PC-9 (cell line): ENCODE results near the gene CDC5L. TPM values are rescaled to one million over a fixed set of nuclear protein-coding genes. Genes with fewer than 3 reads are reported as not detected.

Experiments used
- BruUV-seq: library from RNA; stranded (reverse); fragments of 400-500 nt; replicated peaks from 2 replicates; lab custom pipeline; 2021; lab: Mats Ljungman, UMichigan
- CTCF ChIA-PET: fragments of 300-600 bp; sonication (Branson Sonifier 250); formaldehyde crosslinking; loops from one replicate; lab custom pipeline; 2022; ENCODE audit warnings: antibody characterized with exemption; lab: Charles Lee
- POLR2A ChIA-PET: fragments of 300-600 bp; sonication (Branson Sonifier 250); formaldehyde crosslinking; loops from one replicate; lab custom pipeline; 2022; ENCODE audit warnings: antibody characterized with exemption; ENCODE audit not compliant: unreplicated experiment; lab: Charles Lee
- DNase-seq, 2 experiments: peaks; one replicate each; pipeline versions ENCODE4 v3.0.0 to v3.0.0-alpha.2; 2015 to 2022; ENCODE audit warnings: mixed read lengths in 1 of 2
- H2AFZ ChIP-seq: fragments of 200-600 bp; sonication (generic); 2 replicates; pipeline ENCODE4 v1.8.1; 2017; ENCODE audit warnings: antibody characterized with exemption
- H3F3A ChIP-seq: fragments of 200-600 bp; sonication (generic); 2 replicates; pipeline ENCODE4 v1.8.1; 2017; ENCODE audit warnings: antibody characterized with exemption, mild to moderate bottlenecking, low read depth; ENCODE audit not compliant: insufficient read depth
- H3K27ac ChIP-seq: fragments of 200-600 bp; sonication (generic); 2 replicates; pipeline ENCODE4 v1.6.1; 2016; ENCODE audit warnings: mixed run types
- H3K27me3 ChIP-seq: fragments of 200-600 bp; sonication (generic); 2 replicates; pipeline ENCODE4 v1.6.1; 2016; ENCODE audit warnings: low read depth, mixed run types; ENCODE audit not compliant: insufficient read depth
- H3K36me3 ChIP-seq: fragments of 200-600 bp; sonication (generic); 2 replicates; pipeline ENCODE4 v1.6.1; 2016; ENCODE audit warnings: low read depth, mixed run types
- H3K4me1 ChIP-seq: fragments of 200-600 bp; sonication (generic); replicated peaks from 2 replicates; pipeline ENCODE4 v1.6.1; 2016; ENCODE audit warnings: mixed run types; ENCODE audit not compliant: insufficient read depth
- H3K4me2 ChIP-seq: fragments of 200-600 bp; sonication (generic); 2 replicates; pipeline ENCODE4 v1.6.1; 2017; ENCODE audit warnings: mixed run types
- H3K4me3 ChIP-seq: fragments of 200-600 bp; sonication (generic); 2 replicates; pipeline ENCODE4 v1.6.1; 2016; ENCODE audit warnings: mixed run types
- H3K79me2 ChIP-seq: fragments of 200-600 bp; sonication (generic); 2 replicates; pipeline ENCODE4 v1.6.1; 2017; ENCODE audit warnings: low read depth, mixed run types
- H3K9me2 ChIP-seq: fragments of 200-600 bp; sonication (generic); 2 replicates; pipeline ENCODE4 v1.8.1; 2017; ENCODE audit warnings: mild to moderate bottlenecking; ENCODE audit not compliant: insufficient read depth
- H3K9me3 ChIP-seq: fragments of 200-600 bp; sonication (generic); 2 replicates; pipeline ENCODE4 v1.8.1; 2016; ENCODE audit warnings: low read depth; ENCODE audit not compliant: insufficient read depth
- H4K20me1 ChIP-seq: fragments of 200-600 bp; sonication (generic); 2 replicates; pipeline ENCODE4 v1.8.1; 2017; ENCODE audit not compliant: insufficient read depth
- CTCF ChIP-seq: fragments of 200-600 bp; sonication (generic); conservative IDR thresholded peaks from 2 replicates; pipeline ENCODE4 v1.6.1; 2017; ENCODE audit warnings: mixed run types, antibody characterized with exemption, mild to moderate bottlenecking, moderate library complexity
- EZH2 ChIP-seq: fragments of 200-600 bp; sonication (generic); IDR thresholded peaks from 2 replicates; pipeline ENCODE4 v1.8.0; 2017; ENCODE audit warnings: antibody characterized with exemption, low read depth
- intact Hi-C: fragments of 100-400 bp; cut with micrococcal nuclease; formaldehyde crosslinking; loops from one replicate; pipeline ENCODE4 v1.10.0; 2022; ENCODE audit not compliant: unreplicated experiment
- total RNA-seq: library from RNA; stranded (reverse); gene quantifications from 2 replicates; pipeline ENCODE4 v1.2.3, GENCODE V29; 2021

Gene CDC5L
- total RNA-seq, 1 experiment from 2014 or later = 24.0 TPM

GRCh38 chr6:44353336-44353735 lies 34.2 kb upstream of the CDC5L start:
- intact Hi-C loops = no loop called here
- CTCF ChIA-PET = interaction anchor here (0.7 kb wide), 1 partner anchor 40 kb away, joined by 4 read pairs; the partner anchor contains the start of gene AARS2
- Histone ChIP-seq H3K27me3 (peaks cover 14% of the 10 kb centered on the region), H3K36me3 (no peaks in the 10 kb centered on the region), H3F3A (no peaks in the 10 kb centered on the region), H3K79me2 (no peaks in the 10 kb centered on the region), H3K9me3 (no peaks in the 10 kb centered on the region), H3K4me3 (no peak overlapping the region), H3K27ac (no peak overlapping the region), H3K9me2 (no peaks in the 10 kb centered on the region; the same call in 1 of the 2 replicates), H3K4me1 (no peaks in the 10 kb centered on the region), H4K20me1 (no peaks in the 10 kb centered on the region), H2AFZ (no peak overlapping the region), H3K4me2 (no peak overlapping the region)
- no peak for DNase-seq
- TF ChIP-seq EZH2 (no peak), CTCF (no peak)
- POLR2A ChIA-PET = no interaction called here
- no TSS peak for BruUV-seq

GRCh38 chr6:44355640-44356039 lies 31.9 kb upstream of the CDC5L start:
- Histone ChIP-seq H3K4me3 (no peak overlapping the region), H3K9me2 (no peaks in the 10 kb centered on the region; the same call in 1 of the 2 replicates), H3K9me3 (no peaks in the 10 kb centered on the region), H2AFZ (no peak overlapping the region), H3K27ac (no peak overlapping the region), H3K36me3 (no peaks in the 10 kb centered on the region), H3K27me3 (peaks cover 19% of the 10 kb centered on the region), H3K4me1 (no peaks in the 10 kb centered on the region), H3K4me2 (no peak overlapping the region), H4K20me1 (no peaks in the 10 kb centered on the region), H3K79me2 (no peaks in the 10 kb centered on the region), H3F3A (no peaks in the 10 kb centered on the region)
- ChIA-PET CTCF (no interaction called here), POLR2A (no interaction called here)
- TF ChIP-seq CTCF (no peak), EZH2 (no peak)
- intact Hi-C loops = no loop called here
- no TSS peak for BruUV-seq
- DNase-seq = no peak

- Histone ChIP-seq H3K4me3 (no peak overlapping the region), H4K20me1 (no peaks in the 10 kb centered on the region), H2AFZ (no peak overlapping the region), H3K4me2 (no peak overlapping the region), H3K36me3 (no peaks in the 10 kb centered on the region), H3K79me2 (no peaks in the 10 kb centered on the region), H3K27me3 (peaks cover 19% of the 10 kb centered on the region), H3K9me2 (no peaks in the 10 kb centered on the region; the same call in 1 of the 2 replicates), H3K27ac (no peak overlapping the region), H3F3A (no peaks in the 10 kb centered on the region), H3K4me1 (no peaks in the 10 kb centered on the region), H3K9me3 (no peaks in the 10 kb centered on the region)
- CTCF ChIA-PET = no interaction called here
- no peak for DNase-seq
- intact Hi-C loops = no loop called here
- POLR2A ChIA-PET = no interaction called here
- no TSS peak for BruUV-seq
- TF ChIP-seq CTCF (no peak), EZH2 (no peak)
These were observed 31.0 kb upstream of the CDC5L start for GRCh38 chr6:44356487-44356886.
